Keratinocyte (primary cell): ENCODE measurements around the gene OAF. TPM values are rescaled to one million over a fixed set of nuclear protein-coding genes. Genes with fewer than 3 reads are reported as not detected.

Source experiments
- DNase-seq: peaks from one replicate; pipeline ENCODE4 v3.0.0-alpha.2; 2011; ENCODE audit warnings: low read depth, missing footprints, low spot score
- FAIRE-seq: peaks from 2 replicates; lab custom pipeline; 2011; peaks lifted over from hg19 to GRCh38; lab: Jason Lieb, UNC
- H2AFZ ChIP-seq: 2 replicates; pipeline ENCODE4 v1.6.0; 2012; ENCODE audit warnings: low read length, control low read depth, inconsistent platforms; ENCODE audit not compliant: control insufficient read depth
- H3K27ac ChIP-seq: 2 replicates; pipeline ENCODE4 v1.5.1; 2011; ENCODE audit warnings: low read length; ENCODE audit not compliant: control insufficient read depth, insufficient read depth
- H3K27me3 ChIP-seq: 3 replicates; pipeline ENCODE4 v1.6.0; 2011; ENCODE audit warnings: low read length; ENCODE audit not compliant: control insufficient read depth, insufficient read depth; ENCODE audit errors: extremely low read depth
- H3K36me3 ChIP-seq, 2 experiments: 2 replicates in 1 of 2; 3 replicates in 1 of 2; pipeline ENCODE4 v1.5.1; 2011; ENCODE audit warnings: low read length in 2 of 2, mild to moderate bottlenecking in 1 of 2; ENCODE audit not compliant: control insufficient read depth in 2 of 2, insufficient read depth in 2 of 2; ENCODE audit errors: extremely low read depth in 1 of 2
- H3K4me1 ChIP-seq: 3 replicates; pipeline ENCODE4 v1.5.1; 2011; ENCODE audit warnings: low read length; ENCODE audit not compliant: control insufficient read depth, insufficient read depth; ENCODE audit errors: extremely low read depth
- H3K4me2 ChIP-seq: 3 replicates; pipeline ENCODE4 v1.6.0; 2011; ENCODE audit warnings: low read depth, low read length; ENCODE audit not compliant: control insufficient read depth, insufficient read depth; ENCODE audit errors: extremely low read depth
- H3K4me3 ChIP-seq, 3 experiments: fragments of 200-600 bp in 1 of 3; sonication (generic) in 1 of 3; 2 replicates in 2 of 3; 3 replicates in 1 of 3; pipeline ENCODE4 v1.5.1; 2011 to 2016; ENCODE audit warnings: low read length in 3 of 3, mild to moderate bottlenecking in 3 of 3, control low read depth in 2 of 3, inconsistent platforms in 1 of 3, low read depth in 1 of 3, mixed read lengths in 1 of 3, mixed run types in 1 of 3, moderate library complexity in 1 of 3; ENCODE audit not compliant: control insufficient read depth in 2 of 3, insufficient read depth in 2 of 3; ENCODE audit errors: extremely low read depth in 1 of 3
- H3K79me2 ChIP-seq: 2 replicates; pipeline ENCODE4 v1.6.0; 2012; ENCODE audit warnings: low read length; ENCODE audit not compliant: control insufficient read depth, insufficient read depth
- H3K9ac ChIP-seq: 3 replicates; pipeline ENCODE4 v1.6.0; 2011; ENCODE audit warnings: low read length; ENCODE audit not compliant: control insufficient read depth, insufficient read depth; ENCODE audit errors: extremely low read depth
- H3K9me1 ChIP-seq: 3 replicates; pipeline ENCODE4 v1.6.0; 2011; ENCODE audit warnings: low read length; ENCODE audit not compliant: control insufficient read depth, insufficient read depth; ENCODE audit errors: extremely low read depth
- H3K9me3 ChIP-seq: 2 replicates; pipeline ENCODE4 v1.5.1; 2012; ENCODE audit warnings: low read depth, low read length; ENCODE audit not compliant: control insufficient read depth
- H4K20me1 ChIP-seq: 3 replicates; pipeline ENCODE4 v1.6.0; 2011; ENCODE audit warnings: low read length; ENCODE audit not compliant: control insufficient read depth, insufficient read depth; ENCODE audit errors: extremely low read depth
- CTCF ChIP-seq, 3 experiments: IDR thresholded peaks in 1 of 3; conservative IDR thresholded peaks in 1 of 3; optimal IDR thresholded peaks in 1 of 3; 2 replicates in 2 of 3; 3 replicates in 1 of 3; pipeline versions ENCODE3 to v1.5.1; 2011; ENCODE audit warnings: low read length in 3 of 3, mild to moderate bottlenecking in 3 of 3, moderate library complexity in 2 of 3, control low read depth in 1 of 3, inconsistent platforms in 1 of 3; ENCODE audit not compliant: insufficient read depth in 2 of 3; ENCODE audit errors: extremely low read depth in 1 of 3
- EZH2 ChIP-seq: IDR thresholded peaks from one replicate; pipeline ENCODE4 v1.6.1; 2012; ENCODE audit warnings: inconsistent platforms, mild to moderate bottlenecking, low read length, moderate library complexity
- dilution Hi-C: fragments of 300-500 bp; cut with MboI; formaldehyde crosslinking; loops from one replicate; pipeline ENCODE4 v1.7.0; 2020; ENCODE audit warnings: low sequenced_read_pairs; ENCODE audit not compliant: extremely low pct_ligation_motif_present
- polyA plus RNA-seq, 5 experiments: library from polyadenylated mRNA; depleted of rRNA in 3 of 5; stranded (reverse) in 3 of 5; stranded (forward) in 1 of 5; unstranded in 1 of 5; fragments of >200 nt; gene quantifications; 1 replicate in 1 of 5; 2 replicates in 3 of 5; 3 replicates in 1 of 5; pipeline versions ENCODE4 v1.2.1 to v1.2.3, GENCODE V29; 2011 to 2012; ENCODE audit warnings: missing spikeins in 2 of 5, low read depth in 1 of 5, low replicate concordance in 1 of 5

OAF gene
- polyA plus RNA-seq, 1 donor (not counting 4 experiments of a cell fraction or from before 2014, with no cell fraction given): 11.2 TPM

GRCh38 chr11:120219938-120220746, 9.3 kb downstream of the OAF start:
- H4K20me1 ChIP-seq: peaks cover 2% of the 10 kb centered on the region
- dilution Hi-C loops: no loop called here

GRCh38 chr11:120220747-120221037, 9.9 kb downstream of the OAF start:
- TF ChIP-seq CTCF (optimal IDR thresholded peaks at IDR 0.05 in 1 of 3, IDR thresholded peaks at IDR 0.05 in 1 of 3, conservative IDR thresholded peaks at IDR 0.05 in 1 of 3; ENCODE audit: extremely low read depth in 1 of 3, insufficient read depth in 2 of 3, low read length in 3 of 3) (no peak), EZH2 (no peak)
- Histone ChIP-seq H3K9me3 (no peaks in the 10 kb centered on the region), H3K4me2 (no peak overlapping the region), H3K27me3 (no peaks in the 10 kb centered on the region), H3K4me1 (no peaks in the 10 kb centered on the region), H3K36me3 (no peaks in the 10 kb centered on the region), H3K9me1 (no peaks in the 10 kb centered on the region), H3K4me3 (no peak overlapping the region), H3K79me2 (no peaks in the 10 kb centered on the region), H3K27ac (no peak overlapping the region), H3K9ac (no peak overlapping the region), H4K20me1 (peaks cover 2% of the 10 kb centered on the region), H2AFZ (no peak overlapping the region)
- DNase-seq (no peak), FAIRE-seq (no peak)
- dilution Hi-C loops: no loop called here

More at GRCh38 chr11:120219938-120220746, 9.3 kb downstream of the OAF start:
- Histone ChIP-seq H3K4me2 (no peak overlapping the region), H3K4me3 (no peak overlapping the region), H3K4me1 (no peaks in the 10 kb centered on the region), H3K27me3 (no peaks in the 10 kb centered on the region), H3K9me3 (no peaks in the 10 kb centered on the region), H3K9me1 (no peaks in the 10 kb centered on the region), H3K79me2 (no peaks in the 10 kb centered on the region), H3K9ac (no peak overlapping the region), H2AFZ (no peak overlapping the region), H3K36me3 (peaks cover 0 to 2% of the 10 kb centered on the region in 2 experiments), H3K27ac (no peak overlapping the region)
- FAIRE-seq (no peak), DNase-seq (no peak)
- TF ChIP-seq CTCF (optimal IDR thresholded peaks at IDR 0.05 in 1 of 3, IDR thresholded peaks at IDR 0.05 in 1 of 3, conservative IDR thresholded peaks at IDR 0.05 in 1 of 3; ENCODE audit: extremely low read depth in 1 of 3, insufficient read depth in 2 of 3, low read length in 3 of 3) (no peak), EZH2 (no peak)
